GM19193 (cell line): ENCODE results near the gene AUTS2.

Experiments
- POLR2A ChIP-seq: IDR thresholded peaks from 4 replicates; pipeline ENCODE4 v1.6.1; 2011; ENCODE audit not compliant: insufficient read depth, insufficient read length; ENCODE audit errors: extremely low read depth

AUTS2 gene

GRCh38 chr7:69817121-69817520 is 218.8 kb downstream of the AUTS2 start:
- TF ChIP-seq POLR2A = no peak

GRCh38 chr7:69817841-69818635 is 219.8 kb downstream of the AUTS2 start:
- no peak for TF ChIP-seq POLR2A

- TF ChIP-seq POLR2A = no peak
Observed at GRCh38 chr7:69818636-69819332, 220.5 kb downstream of the AUTS2 start.

DNA sequence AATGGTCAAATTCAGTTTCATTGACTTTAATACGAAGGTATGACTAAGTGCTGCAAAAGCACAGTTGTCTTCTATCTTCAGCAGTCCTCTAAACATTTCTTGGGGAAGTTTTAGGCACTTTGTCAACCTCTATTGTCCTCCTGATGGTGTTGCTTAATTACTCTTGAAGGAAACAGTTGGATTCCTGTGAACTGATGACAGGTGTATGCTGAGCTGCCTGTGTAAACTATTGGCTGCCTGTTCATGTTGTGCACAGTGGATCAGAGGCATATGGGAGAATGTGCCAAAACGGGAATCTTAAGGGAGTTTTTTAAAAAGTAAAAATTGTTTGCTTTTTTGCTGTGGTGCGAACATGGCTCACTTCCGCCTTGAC is 221.0 kb downstream of the AUTS2 start:
- no peak for TF ChIP-seq POLR2A

DNA sequence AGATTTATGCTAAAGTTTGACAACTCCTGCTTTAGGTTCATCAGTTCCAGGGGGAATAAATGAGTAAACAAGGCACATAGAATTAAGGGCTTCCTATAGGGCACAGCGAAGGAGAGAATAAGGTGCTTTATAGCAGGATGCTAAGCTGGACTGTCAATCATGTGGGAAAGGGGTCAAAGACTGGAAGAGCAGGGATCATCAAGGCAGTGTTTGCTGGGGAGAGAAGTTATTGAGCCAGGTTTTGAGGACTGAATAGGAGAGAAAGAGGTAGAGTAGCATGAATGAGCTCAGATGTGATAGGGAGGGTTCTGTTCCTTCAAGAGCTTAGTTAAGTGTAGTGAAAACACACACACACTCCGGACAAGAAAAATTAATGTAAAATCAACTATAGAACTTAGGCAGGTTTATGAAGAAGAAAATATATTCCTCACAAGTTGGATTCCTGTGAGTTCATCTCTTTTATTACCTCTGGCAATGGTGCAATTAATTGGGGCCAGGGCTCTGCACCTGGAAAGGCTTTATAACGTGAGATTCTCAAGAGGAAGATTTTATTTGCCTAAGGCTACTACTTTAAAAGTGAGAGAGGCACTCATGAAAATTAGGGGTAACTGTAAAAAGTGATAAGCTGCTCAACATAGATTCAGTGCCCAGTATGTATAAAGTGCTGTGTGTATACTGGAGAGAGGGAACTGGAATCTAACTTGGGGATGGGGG is 222.4 kb downstream of the AUTS2 start:
- no peak for TF ChIP-seq POLR2A

GRCh38 chr7:69822386-69822785 is 224.1 kb downstream of the AUTS2 start:
- TF ChIP-seq POLR2A = no peak

GRCh38 chr7:69823151-69823744 is 225.0 kb downstream of the AUTS2 start:
- no peak for TF ChIP-seq POLR2A

DNA sequence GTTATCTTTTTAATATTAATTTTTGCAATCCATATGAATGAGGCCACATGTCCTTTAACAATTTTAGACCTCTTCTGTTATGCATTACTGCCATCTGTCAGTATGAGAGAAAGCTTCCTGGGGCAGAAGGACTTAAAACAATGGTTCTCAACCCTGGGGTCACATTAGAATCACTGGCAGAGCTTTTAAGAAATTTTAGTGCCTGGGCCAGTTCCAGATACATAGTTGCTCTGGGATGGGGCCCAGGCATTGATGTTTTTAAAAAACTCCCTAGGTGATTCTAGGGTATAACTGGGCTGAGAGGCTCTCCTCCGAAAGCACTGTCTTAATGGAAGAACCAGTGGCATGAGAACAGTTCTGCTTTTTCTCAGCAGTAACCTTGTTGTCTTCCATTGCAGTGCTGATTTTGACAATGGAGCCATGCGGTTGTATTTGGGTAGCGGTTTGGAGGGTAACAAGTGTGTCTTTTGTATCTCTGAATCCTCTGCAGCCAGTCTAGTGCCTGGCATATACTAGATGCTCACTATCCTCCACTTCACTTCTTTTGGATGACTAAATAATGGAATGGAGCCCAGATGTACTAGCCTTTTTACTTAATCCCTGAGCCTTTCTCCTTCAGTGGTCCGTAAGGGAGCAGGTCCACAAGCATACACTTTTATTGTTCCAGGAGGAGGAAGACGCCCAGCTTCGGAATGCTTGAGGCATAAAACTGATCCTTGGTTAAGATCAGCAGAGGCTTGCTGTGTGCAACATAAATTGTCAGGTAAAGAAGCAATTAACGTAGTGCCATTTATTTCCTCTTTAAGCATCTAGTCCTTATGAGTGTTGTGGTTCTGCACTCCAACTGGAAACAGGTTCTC is 227.1 kb downstream of the AUTS2 start:
- TF ChIP-seq POLR2A = no peak

GRCh38 chr7:69826283-69826682 is 228.0 kb downstream of the AUTS2 start:
- TF ChIP-seq POLR2A = no peak

- TF ChIP-seq POLR2A = no peak
Observed at GRCh38 chr7:69827140-69827539, 228.9 kb downstream of the AUTS2 start.

DNA sequence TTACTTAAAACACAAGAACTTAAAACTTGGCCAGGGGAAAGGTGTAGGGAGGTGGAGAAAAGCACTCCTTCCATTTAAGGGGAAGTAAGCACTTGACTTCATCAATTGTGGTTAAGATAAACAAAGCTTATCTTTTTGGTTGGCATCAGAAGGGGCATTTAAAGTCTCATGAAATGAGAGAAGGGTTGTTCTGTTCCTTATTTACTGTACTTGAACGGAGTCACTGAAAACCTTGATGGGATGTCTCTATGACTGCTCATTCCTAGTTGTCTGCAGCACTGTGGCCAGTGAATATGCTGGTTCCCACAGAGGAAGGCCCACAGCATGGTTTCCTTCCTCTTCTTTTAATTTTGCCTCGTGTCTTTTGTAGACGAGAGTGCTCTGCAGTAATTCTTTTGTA is 229.3 kb downstream of the AUTS2 start:
- TF ChIP-seq POLR2A = no peak

DNA sequence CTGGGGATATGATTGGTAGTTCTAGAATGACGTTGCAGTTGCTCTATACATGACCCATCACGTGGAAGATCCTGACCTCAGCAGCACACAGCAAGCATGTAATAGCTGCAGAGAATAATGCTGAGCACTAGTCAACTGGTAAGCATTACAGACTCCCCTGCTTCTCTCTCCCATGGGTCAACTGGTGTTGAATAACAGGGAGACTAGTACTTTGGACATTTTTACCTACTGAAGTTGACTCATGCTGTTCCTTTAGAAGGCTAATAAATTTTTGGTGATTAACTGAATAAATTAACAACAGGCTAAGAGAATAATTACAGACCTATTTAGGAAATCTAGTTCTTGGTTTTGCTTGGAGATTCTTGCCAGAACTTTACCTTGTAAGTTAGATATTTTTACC is 234.1 kb downstream of the AUTS2 start:
- no peak for TF ChIP-seq POLR2A

DNA sequence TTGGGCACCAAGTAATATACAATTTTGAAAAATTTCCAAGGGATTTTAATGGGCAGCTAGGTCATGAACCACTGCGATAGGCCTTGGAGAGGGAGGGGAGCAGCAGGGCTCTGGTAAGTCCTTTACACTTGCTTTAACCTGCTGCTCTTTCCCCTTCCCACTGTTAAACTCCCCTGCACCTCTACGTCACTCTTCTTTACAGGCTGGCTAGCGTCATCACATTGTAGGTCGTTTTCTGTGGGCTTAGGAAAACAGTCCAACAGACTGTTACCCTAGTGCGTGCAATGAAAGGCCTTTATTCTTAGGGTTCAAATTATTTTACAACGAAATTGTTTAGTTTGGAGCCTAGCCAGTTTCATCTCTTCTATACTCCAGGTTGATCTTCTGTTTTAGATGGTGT is 235.7 kb downstream of the AUTS2 start:
- TF ChIP-seq POLR2A = no peak

- TF ChIP-seq POLR2A = no peak
Observed at GRCh38 chr7:69836702-69837101, 238.4 kb downstream of the AUTS2 start.
